Measurements from ENCODE around the gene PANK1.

Gene PANK1

DNA sequence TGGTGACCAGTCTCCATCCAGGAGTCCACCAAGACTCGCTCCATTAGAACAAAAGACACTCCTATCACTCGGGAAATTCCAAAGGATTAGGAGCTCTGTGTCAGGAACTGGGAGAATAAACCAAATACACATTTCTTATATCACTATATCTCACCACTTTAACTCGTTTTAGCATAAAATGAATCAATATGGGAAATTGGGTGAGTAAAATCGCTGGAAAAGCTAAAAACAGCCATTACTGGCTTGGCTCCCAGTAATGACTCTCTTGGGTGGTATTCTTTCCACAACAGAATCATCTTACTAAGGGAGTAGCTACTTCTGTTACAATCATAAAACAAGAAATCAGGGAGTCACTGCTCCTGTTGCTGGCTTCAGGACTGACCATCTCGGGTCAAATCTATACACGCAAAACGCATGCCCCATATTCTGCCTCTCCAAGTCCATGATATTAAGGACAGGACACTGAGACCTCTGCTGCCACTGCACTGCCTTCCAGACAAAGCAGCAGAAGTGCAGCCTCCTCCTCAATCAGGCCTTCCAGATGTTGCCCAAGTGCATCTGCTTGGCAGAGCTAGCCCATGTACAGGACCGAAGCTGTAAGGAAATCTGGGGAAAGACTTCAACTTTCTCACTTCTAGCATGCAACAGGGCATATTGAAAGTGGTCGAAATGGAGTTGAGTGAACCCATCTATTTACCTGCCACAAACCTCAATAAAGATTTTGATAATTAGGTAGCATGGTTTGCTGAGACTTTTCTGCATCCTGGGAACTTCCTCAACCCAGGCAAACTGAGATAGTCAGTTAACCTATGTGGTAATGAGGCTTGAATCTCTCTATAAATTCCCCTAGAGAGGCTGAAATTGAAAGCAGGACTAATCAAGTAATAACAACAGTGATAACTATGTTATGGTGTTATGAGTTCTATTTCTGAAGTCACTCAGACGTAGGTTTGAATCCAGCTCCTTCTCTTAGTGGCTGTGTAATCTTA, 14.4 kb upstream of the PANK1 start:
- Histone ChIP-seq H3K9me2 (replicated peaks; ENCODE audit: control insufficient read depth, low read length) (no peaks in the 10 kb centered on the region), H3K79me2 (ENCODE audit: control insufficient read depth, low read length) (no peaks in the 10 kb centered on the region), H3K27ac (ENCODE audit: low read depth, low read length) (no peak overlapping the region), H3K9me3 (ENCODE audit: control insufficient read depth, insufficient read depth, low read length) (peaks cover 8% of the 10 kb centered on the region; the same call in 1 of the 2 replicates), H3K4me2 (ENCODE audit: low read length) (no peak overlapping the region), H4K20me1 (ENCODE audit: control insufficient read depth, insufficient read depth, low read depth, low read length) (no peaks in the 10 kb centered on the region), H3K4me1 (ENCODE audit: control insufficient read depth, low read length) (peaks cover 18% of the 10 kb centered on the region), H3K27me3 (ENCODE audit: control insufficient read depth, low read length) (no peaks in the 10 kb centered on the region), H3K4me3 (ENCODE audit: low read length) (no peak overlapping the region), H3F3A (ENCODE audit: control insufficient read depth, insufficient read depth) (no peaks in the 10 kb centered on the region), H3K36me3 (ENCODE audit: control insufficient read depth, low read length) (peaks cover 5% of the 10 kb centered on the region; the same call in 1 of the 2 replicates)
- TF ChIP-seq EZH2phosphoT487 (IDR thresholded peaks at IDR 0.05; ENCODE audit: borderline replicate concordance, low read length) = no peak
- TF ChIP-seq, protein P1, sequence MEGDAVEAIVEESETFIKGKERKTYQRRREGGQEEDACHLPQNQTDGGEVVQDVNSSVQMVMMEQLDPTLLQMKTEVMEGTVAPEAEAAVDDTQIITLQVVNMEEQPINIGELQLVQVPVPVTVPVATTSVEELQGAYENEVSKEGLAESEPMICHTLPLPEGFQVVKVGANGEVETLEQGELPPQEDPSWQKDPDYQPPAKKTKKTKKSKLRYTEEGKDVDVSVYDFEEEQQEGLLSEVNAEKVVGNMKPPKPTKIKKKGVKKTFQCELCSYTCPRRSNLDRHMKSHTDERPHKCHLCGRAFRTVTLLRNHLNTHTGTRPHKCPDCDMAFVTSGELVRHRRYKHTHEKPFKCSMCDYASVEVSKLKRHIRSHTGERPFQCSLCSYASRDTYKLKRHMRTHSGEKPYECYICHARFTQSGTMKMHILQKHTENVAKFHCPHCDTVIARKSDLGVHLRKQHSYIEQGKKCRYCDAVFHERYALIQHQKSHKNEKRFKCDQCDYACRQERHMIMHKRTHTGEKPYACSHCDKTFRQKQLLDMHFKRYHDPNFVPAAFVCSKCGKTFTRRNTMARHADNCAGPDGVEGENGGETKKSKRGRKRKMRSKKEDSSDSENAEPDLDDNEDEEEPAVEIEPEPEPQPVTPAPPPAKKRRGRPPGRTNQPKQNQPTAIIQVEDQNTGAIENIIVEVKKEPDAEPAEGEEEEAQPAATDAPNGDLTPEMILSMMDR (IDR thresholded peaks at IDR 0.05; ENCODE audit: low read depth, low read length, poor library complexity, severe bottlenecking) = no peak

DNA sequence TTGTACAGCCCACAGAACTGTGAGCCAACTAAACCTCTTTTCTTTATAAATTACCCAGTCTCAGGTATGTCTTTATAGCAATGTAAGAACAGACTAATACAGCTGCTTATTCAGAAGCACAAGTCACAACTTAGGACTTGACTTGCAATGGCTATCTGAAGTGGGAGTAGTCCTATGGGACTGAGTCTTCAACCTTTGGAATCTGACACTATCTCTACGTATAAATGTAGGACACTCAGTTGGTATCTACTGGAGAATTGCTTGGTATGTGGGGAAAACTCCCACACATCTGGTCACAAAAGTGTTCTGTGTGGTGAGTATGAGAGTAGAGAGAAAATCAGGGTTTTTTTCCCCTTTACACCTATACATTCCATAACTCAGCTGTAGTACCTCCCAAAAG, 12.3 kb upstream of the PANK1 start:
- Histone ChIP-seq H3K4me1 (ENCODE audit: control insufficient read depth, low read length) (peaks cover 39% of the 10 kb centered on the region), H3K27me3 (ENCODE audit: control insufficient read depth, low read length) (no peaks in the 10 kb centered on the region), H3K4me3 (ENCODE audit: low read length) (no peak overlapping the region), H3K36me3 (ENCODE audit: control insufficient read depth, low read length) (peaks cover 5% of the 10 kb centered on the region; the same call in 1 of the 2 replicates), H3K27ac (ENCODE audit: low read depth, low read length) (no peak overlapping the region), H3F3A (ENCODE audit: control insufficient read depth, insufficient read depth) (no peaks in the 10 kb centered on the region), H4K20me1 (ENCODE audit: control insufficient read depth, insufficient read depth, low read depth, low read length) (no peaks in the 10 kb centered on the region), H3K4me2 (ENCODE audit: low read length) (no peak overlapping the region), H3K9me2 (replicated peaks; ENCODE audit: control insufficient read depth, low read length) (no peaks in the 10 kb centered on the region), H3K9me3 (ENCODE audit: control insufficient read depth, insufficient read depth, low read length) (peaks cover 8% of the 10 kb centered on the region; the same call in 1 of the 2 replicates), H3K79me2 (ENCODE audit: control insufficient read depth, low read length) (no peaks in the 10 kb centered on the region)
- TF ChIP-seq, protein P1 (IDR thresholded peaks at IDR 0.05; ENCODE audit: low read depth, low read length, poor library complexity, severe bottlenecking) = no peak
- TF ChIP-seq EZH2phosphoT487 (IDR thresholded peaks at IDR 0.05; ENCODE audit: borderline replicate concordance, low read length) = no peak

DNA sequence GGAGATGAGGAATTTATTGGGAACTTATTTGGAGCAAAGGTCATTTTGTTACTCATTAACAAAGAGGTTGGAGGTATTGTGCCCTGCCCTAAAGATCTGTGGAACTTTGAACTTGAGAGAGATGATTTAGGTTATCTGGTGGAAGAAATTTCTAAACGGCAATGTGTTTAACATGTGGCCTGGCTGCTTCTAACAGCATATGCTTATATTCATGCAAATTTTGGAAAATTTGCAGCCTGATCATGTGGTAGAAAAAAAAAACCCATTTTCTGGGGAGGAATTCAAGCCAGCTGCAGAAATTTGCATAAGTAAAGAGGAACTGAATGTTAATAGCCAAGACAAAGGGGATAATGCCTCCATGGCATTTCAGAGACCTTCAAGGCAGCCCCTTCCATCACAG, 10.7 kb upstream of the PANK1 start:
- Histone ChIP-seq H3F3A (ENCODE audit: control insufficient read depth, insufficient read depth) (0 out of 2 replicates have a peak, but pooled peaks cover 2% of the 10 kb centered on the region), H3K79me2 (ENCODE audit: control insufficient read depth, low read length) (no peaks in the 10 kb centered on the region), H3K9me3 (ENCODE audit: control insufficient read depth, insufficient read depth, low read length) (peaks cover 8% of the 10 kb centered on the region; the same call in 1 of the 2 replicates), H3K4me3 (ENCODE audit: low read length) (no peak overlapping the region), H3K27me3 (ENCODE audit: control insufficient read depth, low read length) (no peaks in the 10 kb centered on the region), H3K9me2 (replicated peaks; ENCODE audit: control insufficient read depth, low read length) (no peaks in the 10 kb centered on the region), H3K36me3 (ENCODE audit: control insufficient read depth, low read length) (peaks cover 5% of the 10 kb centered on the region; the same call in 1 of the 2 replicates), H3K27ac (ENCODE audit: low read depth, low read length) (no peak overlapping the region), H4K20me1 (ENCODE audit: control insufficient read depth, insufficient read depth, low read depth, low read length) (no peaks in the 10 kb centered on the region), H3K4me2 (ENCODE audit: low read length) (peak overlapping the region; percentile 24; the same call in 1 of the 2 replicates), H3K4me1 (ENCODE audit: control insufficient read depth, low read length) (peaks cover 53% of the 10 kb centered on the region)
- TF ChIP-seq, protein P1 (IDR thresholded peaks at IDR 0.05; ENCODE audit: low read depth, low read length, poor library complexity, severe bottlenecking) = no peak
- no peak for TF ChIP-seq EZH2phosphoT487 (IDR thresholded peaks at IDR 0.05; ENCODE audit: borderline replicate concordance, low read length)

Data from DOHH2 (cell line).